Liver (tissue), 9 donors: Measurements from ENCODE around the gene XXYLT1. TPM values are rescaled to one million over a fixed set of nuclear protein-coding genes. Genes with fewer than 3 reads are reported as not detected.

Source experiments
- DNase-seq: peaks from one replicate; pipeline ENCODE4 v3.0.0-alpha.2; 2017; ENCODE audit warnings: low spot score
- H3K27ac ChIP-seq, 2 donors: one replicate each; pipeline ENCODE4 v1.7.0; 2013; ENCODE audit warnings: inconsistent platforms in 2 of 2, low read length in 2 of 2, control low read depth in 1 of 2, low read depth in 1 of 2, mild to moderate bottlenecking in 1 of 2
- H3K27me3 ChIP-seq, 4 donors: one replicate each; pipeline versions ENCODE4 v1.6.1 to v1.7.0; 2013; ENCODE audit warnings: low read length in 3 of 4, inconsistent platforms in 1 of 4, mild to moderate bottlenecking in 1 of 4, moderate library complexity in 1 of 4; ENCODE audit not compliant: control insufficient read depth in 4 of 4, insufficient read depth in 4 of 4
- H3K36me3 ChIP-seq, 4 donors: one replicate each; pipeline versions ENCODE4 v1.6.1 to v1.7.0; 2013; ENCODE audit warnings: low read length in 3 of 4, mild to moderate bottlenecking in 3 of 4, low read depth in 1 of 4, moderate library complexity in 1 of 4; ENCODE audit not compliant: control insufficient read depth in 4 of 4, insufficient read depth in 3 of 4
- H3K4me1 ChIP-seq, 4 donors: one replicate each; pipeline versions ENCODE4 v1.6.1 to v1.7.0; 2013; ENCODE audit warnings: low read length in 3 of 4, mild to moderate bottlenecking in 3 of 4, moderate library complexity in 1 of 4; ENCODE audit not compliant: control insufficient read depth in 4 of 4, insufficient read depth in 4 of 4
- H3K4me3 ChIP-seq, 3 donors: one replicate each; pipeline versions ENCODE4 v1.6.1 to v1.7.0; 2013; ENCODE audit warnings: low read length in 3 of 3, control low read depth in 1 of 3, low read depth in 1 of 3, mild to moderate bottlenecking in 1 of 3
- H3K9ac ChIP-seq, 2 donors: one replicate each; pipeline ENCODE4 v1.7.0; 2013; ENCODE audit warnings: low read length in 2 of 2, mild to moderate bottlenecking in 2 of 2, moderate library complexity in 2 of 2, control low read depth in 1 of 2, low read depth in 1 of 2
- H3K9me3 ChIP-seq, 4 donors: one replicate each; pipeline versions ENCODE4 v1.6.1 to v1.7.0; 2013; ENCODE audit warnings: low read length in 3 of 4; ENCODE audit not compliant: control insufficient read depth in 4 of 4
- CTCF ChIP-seq: fragments of 150-350 bp; IDR thresholded peaks from 2 replicates; pipeline ENCODE4 v1.5.1; 2017; ENCODE audit warnings: improper control_type of control experiment, low read depth, low read length; ENCODE audit not compliant: missing input control
- EGR1 ChIP-seq, 2 donors: IDR thresholded peaks; 2 replicates each; pipeline ENCODE4 v1.6.1; 2016 to 2018; ENCODE audit warnings: antibody characterized with exemption in 2 of 2, low read depth in 2 of 2
- FOXA1 ChIP-seq: IDR thresholded peaks from 2 replicates; pipeline ENCODE4 v1.6.1; 2016; ENCODE audit warnings: antibody characterized with exemption
- FOXA2 ChIP-seq: IDR thresholded peaks from 2 replicates; pipeline ENCODE4 v1.6.1; 2016; ENCODE audit warnings: antibody characterized with exemption
- GABPA ChIP-seq, 2 donors: IDR thresholded peaks in 1 of 2; conservative IDR thresholded peaks in 1 of 2; 2 replicates each; pipeline ENCODE4 v1.6.1; 2016; ENCODE audit warnings: antibody characterized with exemption in 2 of 2, mild to moderate bottlenecking in 1 of 2, moderate library complexity in 1 of 2
- HNF4A ChIP-seq, 2 donors: conservative IDR thresholded peaks; 2 replicates each; pipeline ENCODE4 v1.6.1; 2016; ENCODE audit warnings: antibody characterized with exemption in 2 of 2, mild to moderate bottlenecking in 2 of 2
- HNF4G ChIP-seq: IDR thresholded peaks from 2 replicates; pipeline ENCODE4 v1.6.1; 2016; ENCODE audit warnings: antibody characterized with exemption
- JUND ChIP-seq, 2 donors: IDR thresholded peaks; 2 replicates each; pipeline ENCODE4 v1.6.1; 2016; ENCODE audit warnings: antibody characterized with exemption in 2 of 2
- NR2F2 ChIP-seq: IDR thresholded peaks from 2 replicates; pipeline ENCODE4 v1.6.1; 2016; ENCODE audit warnings: antibody characterized with exemption
- RAD21 ChIP-seq, 2 donors: IDR thresholded peaks; 2 replicates each; pipeline ENCODE4 v1.6.1; 2016; ENCODE audit warnings: antibody characterized with exemption in 2 of 2, mild to moderate bottlenecking in 2 of 2
- RXRA ChIP-seq, 2 donors: IDR thresholded peaks; 2 replicates each; pipeline ENCODE4 v1.6.1; 2017 to 2018; ENCODE audit warnings: antibody characterized with exemption in 2 of 2, mild to moderate bottlenecking in 1 of 2
- SP1 ChIP-seq: IDR thresholded peaks from 2 replicates; pipeline ENCODE4 v1.6.1; 2018; ENCODE audit warnings: antibody characterized with exemption, mild to moderate bottlenecking
- TAF1 ChIP-seq: conservative IDR thresholded peaks from 2 replicates; pipeline ENCODE4 v1.6.1; 2016; ENCODE audit warnings: antibody characterized with exemption, mild to moderate bottlenecking
- YY1 ChIP-seq: IDR thresholded peaks from 2 replicates; pipeline ENCODE4 v1.6.1; 2016; ENCODE audit warnings: antibody characterized with exemption, mild to moderate bottlenecking
- WGBS: extraction: QIAGEN DNeasy Blood & Tissue Kit; methylation state at CpG from one replicate; pipeline ENCODE4 v1.1.7; 2013; 5-methylcytosine and 5-hydroxymethylcytosine counted together
- polyA plus RNA-seq, 2 donors: library from polyadenylated mRNA; stranded (reverse) in 1 of 2; unstranded in 1 of 2; fragments of 200-250 nt in 1 of 2; fragments of >200 nt in 1 of 2; fragmentation: Nextera tagmentation in 1 of 2; extraction: Ambion mirVana in 1 of 2; gene quantifications; one replicate each; pipeline versions ENCODE4 v1.2.1 to v1.2.3, GENCODE V29; 2013 to 2015
- total RNA-seq, 2 donors: library from RNA; depleted of rRNA; stranded (reverse); fragments of >200 nt; gene quantifications; one replicate each; pipeline ENCODE4 v1.2.3, GENCODE V29; 2014
- TF ChIP-seq, protein P1 (sequence below): IDR thresholded peaks from 2 replicates; pipeline ENCODE4 v1.6.1; 2016; ENCODE audit warnings: antibody characterized with exemption, mild to moderate bottlenecking
- TF ChIP-seq, protein P2 (sequence below): IDR thresholded peaks from 2 replicates; pipeline ENCODE4 v1.6.1; 2016; ENCODE audit warnings: antibody characterized with exemption
- TF ChIP-seq, protein P3 (sequence below): IDR thresholded peaks from 2 replicates; pipeline ENCODE4 v1.6.1; 2016; ENCODE audit warnings: antibody characterized with exemption
- TF ChIP-seq, protein P4 (sequence below): IDR thresholded peaks from 2 replicates; pipeline ENCODE4 v1.6.1; 2016; ENCODE audit warnings: antibody characterized with exemption
- donor health status: healthy.
- donor health status: healthy.
- donor health status: healthy.
- donor health status: healthy.
- donor health status: healthy.

The XXYLT1 gene
- total and polyA plus RNA-seq, 4 donors: 0.93 to 7.6 (median 2.8) TPM

DNA sequence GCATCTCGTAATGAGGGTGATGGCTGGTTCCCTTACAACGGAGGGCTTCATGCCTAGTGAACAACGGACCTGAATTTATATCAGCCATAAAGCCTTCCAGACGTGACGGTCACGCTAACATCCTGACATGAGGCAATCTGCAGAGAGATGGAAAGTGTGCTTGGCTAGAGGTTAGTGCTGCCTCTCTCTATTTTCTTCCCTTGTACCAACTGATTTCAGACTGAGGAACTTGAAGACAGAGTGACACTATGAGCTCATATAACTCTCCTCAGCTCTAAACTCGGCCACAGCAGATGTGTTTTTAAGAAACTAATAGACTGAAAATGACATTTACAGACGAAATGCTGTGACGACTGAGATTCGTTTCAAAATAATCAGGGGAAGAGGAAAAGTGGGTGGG lies 122.4 kb downstream of the XXYLT1 start:
- peaks cover 0 to 2% (median 0%) of the 10 kb centered on the region in 4 donors for H3K4me1 ChIP-seq
- no peaks in the 10 kb centered on the region for H3K36me3 ChIP-seq
- H3K9me3 ChIP-seq: no peaks in the 10 kb centered on the region
- TF ChIP-seq, protein P1, sequence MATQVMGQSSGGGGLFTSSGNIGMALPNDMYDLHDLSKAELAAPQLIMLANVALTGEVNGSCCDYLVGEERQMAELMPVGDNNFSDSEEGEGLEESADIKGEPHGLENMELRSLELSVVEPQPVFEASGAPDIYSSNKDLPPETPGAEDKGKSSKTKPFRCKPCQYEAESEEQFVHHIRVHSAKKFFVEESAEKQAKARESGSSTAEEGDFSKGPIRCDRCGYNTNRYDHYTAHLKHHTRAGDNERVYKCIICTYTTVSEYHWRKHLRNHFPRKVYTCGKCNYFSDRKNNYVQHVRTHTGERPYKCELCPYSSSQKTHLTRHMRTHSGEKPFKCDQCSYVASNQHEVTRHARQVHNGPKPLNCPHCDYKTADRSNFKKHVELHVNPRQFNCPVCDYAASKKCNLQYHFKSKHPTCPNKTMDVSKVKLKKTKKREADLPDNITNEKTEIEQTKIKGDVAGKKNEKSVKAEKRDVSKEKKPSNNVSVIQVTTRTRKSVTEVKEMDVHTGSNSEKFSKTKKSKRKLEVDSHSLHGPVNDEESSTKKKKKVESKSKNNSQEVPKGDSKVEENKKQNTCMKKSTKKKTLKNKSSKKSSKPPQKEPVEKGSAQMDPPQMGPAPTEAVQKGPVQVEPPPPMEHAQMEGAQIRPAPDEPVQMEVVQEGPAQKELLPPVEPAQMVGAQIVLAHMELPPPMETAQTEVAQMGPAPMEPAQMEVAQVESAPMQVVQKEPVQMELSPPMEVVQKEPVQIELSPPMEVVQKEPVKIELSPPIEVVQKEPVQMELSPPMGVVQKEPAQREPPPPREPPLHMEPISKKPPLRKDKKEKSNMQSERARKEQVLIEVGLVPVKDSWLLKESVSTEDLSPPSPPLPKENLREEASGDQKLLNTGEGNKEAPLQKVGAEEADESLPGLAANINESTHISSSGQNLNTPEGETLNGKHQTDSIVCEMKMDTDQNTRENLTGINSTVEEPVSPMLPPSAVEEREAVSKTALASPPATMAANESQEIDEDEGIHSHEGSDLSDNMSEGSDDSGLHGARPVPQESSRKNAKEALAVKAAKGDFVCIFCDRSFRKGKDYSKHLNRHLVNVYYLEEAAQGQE: no peak
- TF ChIP-seq CTCF (no peak), FOXA2 (no peak), YY1 (no peak), HNF4G (no peak), EGR1 (IDR thresholded peaks at IDR 0.05; ENCODE audit: low read depth in 2 of 2) (no peak), FOXA1 (no peak), SP1 (no peak), RAD21 (IDR thresholded peaks at IDR 0.05) (no peak), JUND (IDR thresholded peaks at IDR 0.05) (no peak), TAF1 (no peak), HNF4A (conservative IDR thresholded peaks at IDR 0.05) (no peak), NR2F2 (no peak), GABPA (IDR thresholded peaks at IDR 0.05 in 1 of 2, conservative IDR thresholded peaks at IDR 0.05 in 1 of 2) (no peak), RXRA (IDR thresholded peaks at IDR 0.05) (no peak)
- TF ChIP-seq, protein P2, sequence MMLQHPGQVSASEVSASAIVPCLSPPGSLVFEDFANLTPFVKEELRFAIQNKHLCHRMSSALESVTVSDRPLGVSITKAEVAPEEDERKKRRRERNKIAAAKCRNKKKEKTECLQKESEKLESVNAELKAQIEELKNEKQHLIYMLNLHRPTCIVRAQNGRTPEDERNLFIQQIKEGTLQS: no peak
- TF ChIP-seq, protein P3, sequence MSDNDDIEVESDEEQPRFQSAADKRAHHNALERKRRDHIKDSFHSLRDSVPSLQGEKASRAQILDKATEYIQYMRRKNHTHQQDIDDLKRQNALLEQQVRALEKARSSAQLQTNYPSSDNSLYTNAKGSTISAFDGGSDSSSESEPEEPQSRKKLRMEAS: no peak
- TF ChIP-seq, protein P4, sequence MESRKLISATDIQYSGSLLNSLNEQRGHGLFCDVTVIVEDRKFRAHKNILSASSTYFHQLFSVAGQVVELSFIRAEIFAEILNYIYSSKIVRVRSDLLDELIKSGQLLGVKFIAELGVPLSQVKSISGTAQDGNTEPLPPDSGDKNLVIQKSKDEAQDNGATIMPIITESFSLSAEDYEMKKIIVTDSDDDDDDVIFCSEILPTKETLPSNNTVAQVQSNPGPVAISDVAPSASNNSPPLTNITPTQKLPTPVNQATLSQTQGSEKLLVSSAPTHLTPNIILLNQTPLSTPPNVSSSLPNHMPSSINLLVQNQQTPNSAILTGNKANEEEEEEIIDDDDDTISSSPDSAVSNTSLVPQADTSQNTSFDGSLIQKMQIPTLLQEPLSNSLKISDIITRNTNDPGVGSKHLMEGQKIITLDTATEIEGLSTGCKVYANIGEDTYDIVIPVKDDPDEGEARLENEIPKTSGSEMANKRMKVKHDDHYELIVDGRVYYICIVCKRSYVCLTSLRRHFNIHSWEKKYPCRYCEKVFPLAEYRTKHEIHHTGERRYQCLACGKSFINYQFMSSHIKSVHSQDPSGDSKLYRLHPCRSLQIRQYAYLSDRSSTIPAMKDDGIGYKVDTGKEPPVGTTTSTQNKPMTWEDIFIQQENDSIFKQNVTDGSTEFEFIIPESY: no peak
- H3K4me3 ChIP-seq: no peak overlapping the region
- H3K9ac ChIP-seq: peak overlapping the region in 1 of 2 donors; percentile 18
- H3K27me3 ChIP-seq: no peaks in the 10 kb centered on the region
- WGBS: 70% methylated on average over 10 of the region's 10 CpGs
- peak overlapping the region in 1 of 2 donors; percentile 48 for H3K27ac ChIP-seq
- DNase-seq: no peak
